Daoy (cell line): ENCODE results near the gene SLAMF7. TPM values are rescaled to one million over a fixed set of nuclear protein-coding genes. Genes with fewer than 3 reads are reported as not detected.
A peak's percentile ranks its signal among the peaks of the same experiment; 100 is the strongest.
"Not testable (repeated sequence)": the region's sequence is repeated elsewhere in the genome, so short reads cannot be mapped to it uniquely, and the experiment has no call there.

Experiments used
- DNase-seq: peaks from one replicate; pipeline ENCODE4 v3.0.0-alpha.2; 2015; ENCODE audit warnings: low read depth
- total RNA-seq: library from RNA; depleted of rRNA; stranded (reverse); fragments of >200 nt; shearing (Covaris generic); gene quantifications from 2 replicates; pipeline ENCODE4 v1.2.3, GENCODE V29; 2014

SLAMF7 gene
- total RNA-seq, 1 experiment from 2014 or later: 0.91 TPM

- DNase-seq: peak; percentile 63
Observed at GRCh38 chr1:160774886-160775719, 36.1 kb downstream of the SLAMF7 start.

GRCh38 chr1:160776178-160776577 is 37.1 kb downstream of the SLAMF7 start:
- DNase-seq: no peak

GRCh38 chr1:160777486-160778089 is 38.5 kb downstream of the SLAMF7 start:
- peak; percentile 25 for DNase-seq

GRCh38 chr1:160778976-160779375 is 39.9 kb downstream of the SLAMF7 start:
- DNase-seq: no peak

GRCh38 chr1:160779626-160780397 is 40.8 kb downstream of the SLAMF7 start:
- DNase-seq: peak; percentile 59

GRCh38 chr1:160780398-160780755 is 41.3 kb downstream of the SLAMF7 start:
- no peak for DNase-seq

GRCh38 chr1:160781186-160781766 is 42.2 kb downstream of the SLAMF7 start:
- no peak for DNase-seq

GRCh38 chr1:160781914-160782689 is 43.1 kb downstream of the SLAMF7 start:
- no peak for DNase-seq

GRCh38 chr1:160782988-160783765 is 44.1 kb downstream of the SLAMF7 start:
- not testable (repeated sequence) for DNase-seq

- DNase-seq: no peak
Observed at GRCh38 chr1:160789051-160789701, 50.1 kb downstream of the SLAMF7 start.

GRCh38 chr1:160789702-160790611 is 50.9 kb downstream of the SLAMF7 start:
- DNase-seq: no peak

- no peak for DNase-seq
Observed at GRCh38 chr1:160794376-160794775, 55.3 kb downstream of the SLAMF7 start.

- DNase-seq: no peak
Observed at GRCh38 chr1:160795951-160796383, 56.9 kb downstream of the SLAMF7 start, which contains the start of gene LY9. TSS of gene LY9 (plus strand) at chr1:160796174. CDS start at chr1:160796188, 14 bp downstream.

- no peak for DNase-seq
Observed at GRCh38 chr1:160797271-160797709, 58.2 kb downstream of the SLAMF7 start.

GRCh38 chr1:160797861-160798273 is 58.8 kb downstream of the SLAMF7 start:
- no peak for DNase-seq

- no peak for DNase-seq
Observed at GRCh38 chr1:160798439-160798838, 59.4 kb downstream of the SLAMF7 start.

GRCh38 chr1:160799641-160800040 is 60.6 kb downstream of the SLAMF7 start:
- no peak for DNase-seq

- DNase-seq: no peak
Observed at GRCh38 chr1:160800142-160800541, 61.1 kb downstream of the SLAMF7 start.
